Endodermal cell (in vitro differentiated cells): ENCODE measurements around the gene APOL4. TPM values are rescaled to one million over a fixed set of nuclear protein-coding genes. Genes with fewer than 3 reads are reported as not detected.
A peak's percentile ranks its signal among the peaks of the same experiment; 100 is the strongest.
"Not testable (repeated sequence)": the region's sequence is repeated elsewhere in the genome, so short reads cannot be mapped to it uniquely, and the experiment has no call there.

Experiments
- DNase-seq: peaks from one replicate; pipeline ENCODE4 v3.0.0-alpha.2; 2017
- H3K27ac ChIP-seq: 2 replicates; pipeline ENCODE4 v1.5.1; 2013; ENCODE audit warnings: mild to moderate bottlenecking, low read depth, low read length, moderate library complexity
- H3K27me3 ChIP-seq: 2 replicates; pipeline ENCODE4 v1.6.1; 2013; ENCODE audit warnings: mild to moderate bottlenecking, low read length, moderate library complexity; ENCODE audit not compliant: insufficient read depth, control insufficient read depth, poor library complexity, severe bottlenecking
- H3K36me3 ChIP-seq: 2 replicates; pipeline ENCODE4 v1.7.0; 2013; ENCODE audit warnings: mild to moderate bottlenecking, low read length, moderate library complexity; ENCODE audit not compliant: control insufficient read depth, insufficient read depth
- H3K4me1 ChIP-seq: one replicate; pipeline ENCODE4 v1.7.0; 2013; ENCODE audit warnings: low read length; ENCODE audit not compliant: control insufficient read depth, insufficient read depth
- H3K4me3 ChIP-seq: 2 replicates; pipeline ENCODE4 v1.5.1; 2013; ENCODE audit warnings: mild to moderate bottlenecking, low read length, moderate library complexity
- H3K9ac ChIP-seq: 2 replicates; pipeline ENCODE4 v1.6.1; 2013; ENCODE audit warnings: mild to moderate bottlenecking, low read length, moderate library complexity; ENCODE audit not compliant: poor library complexity, severe bottlenecking; ENCODE audit errors: extremely low read depth
- H3K9me3 ChIP-seq: 2 replicates; pipeline ENCODE4 v1.6.1; 2013; ENCODE audit warnings: mild to moderate bottlenecking, low read length, moderate library complexity; ENCODE audit not compliant: control insufficient read depth
- H3K27ac Mint-ChIP-seq: 2 replicates; pipeline ENCODE4 v1.8.0; 2020; ENCODE audit warnings: mixed read lengths
- H3K27me3 Mint-ChIP-seq: 2 replicates; pipeline ENCODE4 v1.8.0; 2021; ENCODE audit warnings: mild to moderate bottlenecking, mixed read lengths; ENCODE audit not compliant: insufficient read depth
- H3K36me3 Mint-ChIP-seq: 2 replicates; pipeline ENCODE4 v1.8.0; 2020; ENCODE audit warnings: low read depth, mixed read lengths
- H3K4me1 Mint-ChIP-seq: 2 replicates; pipeline ENCODE4 v1.8.0; 2020; ENCODE audit warnings: mixed read lengths
- H3K4me3 Mint-ChIP-seq: 2 replicates; pipeline ENCODE4 v1.8.0; 2020; ENCODE audit warnings: mild to moderate bottlenecking, moderate library complexity, mixed read lengths
- H3K9me3 Mint-ChIP-seq: 2 replicates; pipeline ENCODE4 v1.8.0; 2020; ENCODE audit warnings: mild to moderate bottlenecking, mixed read lengths
- WGBS, 2 experiments: methylation state at CpG; one replicate each; pipeline versions ENCODE4 v1.1.5 to v1.1.7; 2013; ENCODE audit warnings: missing lambda C conversion rate in 2 of 2, mixed read lengths in 1 of 2; ENCODE audit not compliant: insufficient coverage in 1 of 2, insufficient read length in 1 of 2; 5-methylcytosine and 5-hydroxymethylcytosine counted together
- total RNA-seq, 2 donors: library from RNA; stranded (reverse); fragmentation: NEBNext Ultra II Directional in 1 of 2; extraction: Animal tissue kit (Norgen Biotek cat#: 25700) in 1 of 2; gene quantifications; 2 replicates in 1 of 2; 3 replicates in 1 of 2; pipeline ENCODE4 v1.2.1, GENCODE V29; 2021
- TF ChIP-seq, protein P1 (sequence below): fragments of 200-600 bp; sonication (generic); conservative IDR thresholded peaks from 2 replicates; pipeline ENCODE4 v1.5.0; 2021; ENCODE audit warnings: antibody characterized with exemption, mild to moderate bottlenecking

APOL4 gene
- total RNA-seq, 2 donors from 2014 or later = not detected

DNA sequence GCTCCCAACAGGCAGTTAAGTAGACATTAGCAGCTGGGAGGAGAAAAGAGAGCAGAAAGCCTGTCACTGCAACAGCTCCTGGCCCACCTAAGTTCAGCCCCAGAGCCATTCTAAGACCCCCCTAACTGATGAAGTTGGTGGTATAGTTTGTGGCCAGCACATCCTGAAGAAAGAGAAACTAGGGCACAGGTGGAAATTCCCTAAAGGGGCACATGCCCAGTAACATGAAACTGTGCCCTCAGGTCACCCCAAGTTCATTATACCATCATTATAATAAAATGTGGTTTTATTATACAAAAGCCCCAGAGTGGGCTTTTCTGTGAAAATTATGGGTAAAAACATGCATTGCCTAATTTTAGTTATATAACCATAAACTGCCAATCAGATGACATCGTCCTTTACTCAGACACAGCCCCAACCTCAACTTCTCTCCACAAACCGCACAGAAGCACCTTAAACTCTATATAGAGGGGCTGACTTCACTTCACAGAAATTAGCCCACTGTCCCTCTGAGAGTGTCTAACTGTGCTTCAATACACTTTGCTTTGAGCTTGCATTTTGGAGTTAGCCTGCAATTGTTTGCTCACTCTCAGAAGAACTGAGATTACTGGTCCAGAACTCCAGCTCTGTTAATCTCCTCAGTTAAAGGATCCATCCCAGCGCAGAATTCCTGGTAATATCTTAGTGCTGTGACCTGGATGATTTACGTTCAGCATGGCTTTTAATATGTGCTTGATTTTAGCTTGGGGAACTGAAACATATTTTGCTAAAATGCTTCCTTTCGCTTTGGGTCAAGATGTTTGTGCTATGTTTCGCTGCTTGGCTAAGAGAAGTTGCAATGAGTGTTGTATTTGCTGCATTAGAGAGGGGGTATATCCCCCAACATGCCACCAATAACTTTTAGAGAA is 39.2 kb downstream of the APOL4 start:
- H3K27me3 Mint-ChIP-seq = no peaks in the 10 kb centered on the region
- peak overlapping the region; percentile 65 for H3K27ac Mint-ChIP-seq
- H3K4me3 Mint-ChIP-seq = no peak overlapping the region
- no peak overlapping the region for H3K4me3 ChIP-seq
- no peak for DNase-seq
- no peaks in the 10 kb centered on the region for H3K36me3 ChIP-seq
- TF ChIP-seq, protein P1, sequence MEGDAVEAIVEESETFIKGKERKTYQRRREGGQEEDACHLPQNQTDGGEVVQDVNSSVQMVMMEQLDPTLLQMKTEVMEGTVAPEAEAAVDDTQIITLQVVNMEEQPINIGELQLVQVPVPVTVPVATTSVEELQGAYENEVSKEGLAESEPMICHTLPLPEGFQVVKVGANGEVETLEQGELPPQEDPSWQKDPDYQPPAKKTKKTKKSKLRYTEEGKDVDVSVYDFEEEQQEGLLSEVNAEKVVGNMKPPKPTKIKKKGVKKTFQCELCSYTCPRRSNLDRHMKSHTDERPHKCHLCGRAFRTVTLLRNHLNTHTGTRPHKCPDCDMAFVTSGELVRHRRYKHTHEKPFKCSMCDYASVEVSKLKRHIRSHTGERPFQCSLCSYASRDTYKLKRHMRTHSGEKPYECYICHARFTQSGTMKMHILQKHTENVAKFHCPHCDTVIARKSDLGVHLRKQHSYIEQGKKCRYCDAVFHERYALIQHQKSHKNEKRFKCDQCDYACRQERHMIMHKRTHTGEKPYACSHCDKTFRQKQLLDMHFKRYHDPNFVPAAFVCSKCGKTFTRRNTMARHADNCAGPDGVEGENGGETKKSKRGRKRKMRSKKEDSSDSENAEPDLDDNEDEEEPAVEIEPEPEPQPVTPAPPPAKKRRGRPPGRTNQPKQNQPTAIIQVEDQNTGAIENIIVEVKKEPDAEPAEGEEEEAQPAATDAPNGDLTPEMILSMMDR = no peak
- H3K27ac ChIP-seq = no peak overlapping the region
- H3K9me3 ChIP-seq = peaks cover 2% of the 10 kb centered on the region
- no peaks in the 10 kb centered on the region for H3K27me3 ChIP-seq
- H3K9ac ChIP-seq = no peak overlapping the region
- peaks cover 20% of the 10 kb centered on the region for H3K4me1 ChIP-seq
- WGBS, 2 experiments = 92 to 100% methylated on average over 1 to 6 of the region's 6 CpGs
- H3K36me3 Mint-ChIP-seq = no peaks in the 10 kb centered on the region
- no peaks in the 10 kb centered on the region for H3K9me3 Mint-ChIP-seq
- peaks cover 67% of the 10 kb centered on the region for H3K4me1 Mint-ChIP-seq

DNA sequence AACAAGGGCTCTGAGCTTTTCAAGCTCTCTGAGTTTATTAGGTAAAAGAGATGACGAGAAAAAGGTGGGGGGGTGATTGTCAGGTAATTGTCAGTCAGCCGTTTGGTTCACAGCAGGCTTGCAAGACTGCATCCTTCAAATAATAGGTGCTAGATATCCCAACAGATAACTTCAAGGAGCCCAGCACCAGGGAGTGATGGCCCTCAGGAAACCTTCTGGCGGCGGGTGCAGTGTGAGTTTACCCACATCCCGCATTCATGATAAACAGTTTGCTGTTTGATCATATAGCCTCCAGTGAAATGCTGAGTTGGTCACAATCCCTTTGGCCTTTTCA is 39.8 kb downstream of the APOL4 start:
- not testable (repeated sequence) for H3K27me3 ChIP-seq, H3K9ac ChIP-seq, H3K9me3 ChIP-seq, H3K36me3 ChIP-seq, H3K27ac ChIP-seq, H3K36me3 Mint-ChIP-seq, H3K9me3 Mint-ChIP-seq, H3K27me3 Mint-ChIP-seq, H3K4me3 Mint-ChIP-seq
- peaks cover 25% of the 10 kb centered on the region for H3K4me1 ChIP-seq
- WGBS, 2 experiments = 16 to 41% methylated on average over 3 to 5 of the region's 5 CpGs
- peak overlapping the region; percentile 48 for H3K4me3 ChIP-seq
- peak; percentile 84 for DNase-seq
- Mint-ChIP-seq H3K4me1 (peaks cover 68% of the 10 kb centered on the region), H3K27ac (peak overlapping the region; percentile 65)

DNA sequence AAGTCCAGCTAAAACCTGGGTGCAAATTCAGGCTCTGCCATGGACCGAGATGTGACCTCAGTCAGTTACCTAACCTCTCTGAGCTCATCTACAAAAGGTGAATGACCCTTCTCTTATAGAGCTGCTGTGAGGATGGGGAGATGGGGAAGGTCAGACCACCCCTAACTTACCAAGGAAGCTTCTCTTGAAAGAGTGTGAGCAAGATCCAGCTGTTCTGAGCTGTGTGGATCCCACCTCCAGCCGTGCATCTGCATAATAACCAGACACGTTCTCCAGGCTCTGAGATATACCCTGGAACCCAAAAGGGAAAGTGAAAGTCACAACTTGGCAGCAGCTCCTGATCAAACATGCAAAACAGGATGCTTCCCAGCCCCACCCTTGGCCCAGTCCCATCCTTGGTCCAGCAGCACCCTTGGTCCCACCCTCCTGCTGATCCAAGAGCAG is 41.1 kb downstream of the APOL4 start, which contains the start of gene APOL3:
Gene APOL3, minus strand, starts transcription at position 257 of the 444 bp plus-strand sequence. CDS start 11,700 bp downstream, outside the sequence.
- Histone ChIP-seq H3K27me3 (no peaks in the 10 kb centered on the region), H3K27ac (no peak within 1 kb of the TSS), H3K9ac (no peak within 1 kb of the TSS), H3K4me3 (peak within 1 kb of the TSS; percentile 48), H3K9me3 (no peaks in the 10 kb centered on the region), H3K36me3 (no peaks in the 10 kb centered on the region), H3K4me1 (peaks cover 28% of the 10 kb centered on the region)
- Mint-ChIP-seq H3K4me3 (no peak within 1 kb of the TSS), H3K36me3 (no peaks in the 10 kb centered on the region), H3K27ac (peak within 1 kb of the TSS; percentile 64), H3K9me3 (no peaks in the 10 kb centered on the region), H3K27me3 (no peaks in the 10 kb centered on the region), H3K4me1 (peaks cover 69% of the 10 kb centered on the region)
- WGBS, 2 experiments = 94 to 97% methylated on average over 2 to 3 of the region's 3 CpGs
- no peak for DNase-seq
- TF ChIP-seq, protein P1 = no peak
